EH (cell line): ENCODE data around the gene CDH13.
A peak's percentile ranks its signal among the peaks of the same experiment; 100 is the strongest.

ENCODE experiments used
- DNase-seq: peaks from one replicate; pipeline ENCODE4 v3.0.0-alpha.2; 2015; ENCODE audit warnings: low read depth

The CDH13 gene

DNA sequence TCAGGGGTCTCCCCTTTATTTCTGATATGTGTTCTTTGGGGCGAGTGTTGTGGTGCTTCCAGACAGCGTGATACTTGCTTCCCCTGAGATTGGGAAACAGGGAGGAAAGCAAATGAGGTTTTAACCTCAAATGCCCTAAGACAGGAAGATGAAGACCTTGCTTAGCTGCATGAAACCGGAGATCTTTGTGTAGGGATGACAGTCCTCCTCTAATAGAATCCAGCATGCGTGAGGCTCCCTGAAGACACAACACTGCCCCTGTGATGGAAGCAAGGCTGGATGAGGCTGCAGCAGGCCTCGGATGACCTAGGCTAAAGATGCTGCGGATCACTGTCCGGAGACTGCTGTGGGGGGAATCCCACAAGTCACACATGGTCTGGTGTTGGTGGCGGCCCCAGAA lies 491.0 kb downstream of the CDH13 start:
- DNase-seq, result peak; percentile 43

DNA sequence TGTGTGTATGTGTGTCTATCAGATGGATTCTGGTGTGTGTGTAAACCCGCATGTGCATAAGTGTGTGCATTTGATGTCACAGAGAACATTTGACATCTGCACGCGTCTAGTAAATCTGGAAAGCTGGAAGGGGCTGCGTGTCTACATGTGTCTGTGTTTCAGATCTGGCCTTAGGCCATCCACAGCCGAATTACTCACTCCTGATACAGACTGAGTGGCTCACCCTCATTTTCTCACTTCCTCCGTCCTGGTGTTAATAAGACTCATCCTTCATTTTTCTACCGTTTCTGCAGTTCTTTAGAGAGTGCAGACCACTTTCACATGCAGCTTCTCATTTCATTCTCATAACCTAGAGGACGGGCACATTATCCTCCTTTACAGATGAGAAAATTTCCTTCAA lies 491.6 kb downstream of the CDH13 start:
- DNase-seq, result peak; percentile 83

- DNase-seq, result no peak
These were observed 499.3 kb downstream of the CDH13 start for GRCh38 chr16:83125999-83126568.

- DNase-seq, result no peak
These were observed 501.3 kb downstream of the CDH13 start for GRCh38 chr16:83128041-83128440.

- no peak for DNase-seq
These were observed 503.3 kb downstream of the CDH13 start for GRCh38 chr16:83130039-83130438.

DNA sequence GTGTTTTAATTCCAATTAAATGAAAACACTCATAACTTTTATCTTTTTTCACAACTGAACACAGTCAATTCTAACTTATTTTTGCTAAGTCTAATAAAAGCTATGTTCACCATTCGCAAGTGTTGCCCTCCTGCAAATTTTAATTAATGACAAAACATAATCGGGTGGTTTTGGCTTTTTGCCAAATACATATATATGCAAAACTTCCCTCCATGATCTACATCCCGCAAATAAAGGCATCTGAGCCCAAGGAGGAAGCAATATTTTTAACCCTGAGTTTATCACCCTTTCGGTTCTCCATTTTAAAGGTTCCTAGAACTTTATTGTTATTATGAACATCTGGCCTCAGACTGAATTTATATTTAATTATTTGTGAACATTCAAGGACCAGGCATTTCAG lies 507.9 kb downstream of the CDH13 start:
- no peak for DNase-seq

GRCh38 chr16:83136419-83136818 lies 509.6 kb downstream of the CDH13 start:
- DNase-seq, result no peak

- no peak for DNase-seq
These were observed 510.2 kb downstream of the CDH13 start for GRCh38 chr16:83136924-83137323.

DNA sequence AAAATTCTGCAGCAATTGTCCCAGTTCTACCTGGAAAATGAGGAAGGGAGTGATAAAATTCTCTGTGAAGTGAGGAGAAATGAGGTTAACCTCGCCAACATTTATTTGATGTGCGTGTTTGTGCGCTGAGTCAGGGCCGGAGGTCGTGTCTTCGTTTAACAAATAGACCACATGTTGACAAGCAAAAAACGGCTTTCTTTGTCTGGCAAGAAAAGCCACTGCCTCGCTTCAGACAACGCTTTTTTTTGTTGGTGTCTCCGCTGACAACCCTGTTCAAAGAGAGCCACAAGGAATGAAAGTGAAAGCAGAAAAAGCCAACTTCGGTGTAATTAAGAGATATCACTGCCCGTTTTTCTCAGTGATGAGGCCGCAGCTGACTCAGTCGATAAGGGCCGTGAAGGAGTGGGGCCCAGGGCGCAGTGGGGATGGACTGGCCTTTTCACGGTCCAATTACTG lies 510.6 kb downstream of the CDH13 start:
- DNase-seq, result peak; percentile 68

DNA sequence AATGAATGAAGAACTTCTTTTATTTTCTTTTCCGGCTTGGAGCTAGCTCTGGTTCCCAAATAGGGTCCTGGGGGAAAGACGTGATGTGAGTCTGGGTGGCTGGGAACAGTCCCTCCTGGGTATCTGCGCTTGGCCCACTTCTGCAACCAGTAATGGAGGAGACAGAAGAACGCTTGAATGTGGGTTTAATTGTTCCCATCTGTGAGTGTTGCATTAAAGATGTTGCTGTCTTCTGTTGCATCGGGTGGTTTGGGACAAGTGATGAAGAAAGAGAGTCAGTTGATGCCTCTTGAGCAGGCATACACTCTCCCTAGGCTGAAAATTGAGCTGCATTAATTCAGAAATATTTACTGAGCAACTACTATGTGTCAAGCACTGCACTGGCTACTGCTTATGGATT lies 511.1 kb downstream of the CDH13 start:
- peak; percentile 22 for DNase-seq

- DNase-seq, result no peak
These were observed 511.7 kb downstream of the CDH13 start for GRCh38 chr16:83138512-83138911.

DNA sequence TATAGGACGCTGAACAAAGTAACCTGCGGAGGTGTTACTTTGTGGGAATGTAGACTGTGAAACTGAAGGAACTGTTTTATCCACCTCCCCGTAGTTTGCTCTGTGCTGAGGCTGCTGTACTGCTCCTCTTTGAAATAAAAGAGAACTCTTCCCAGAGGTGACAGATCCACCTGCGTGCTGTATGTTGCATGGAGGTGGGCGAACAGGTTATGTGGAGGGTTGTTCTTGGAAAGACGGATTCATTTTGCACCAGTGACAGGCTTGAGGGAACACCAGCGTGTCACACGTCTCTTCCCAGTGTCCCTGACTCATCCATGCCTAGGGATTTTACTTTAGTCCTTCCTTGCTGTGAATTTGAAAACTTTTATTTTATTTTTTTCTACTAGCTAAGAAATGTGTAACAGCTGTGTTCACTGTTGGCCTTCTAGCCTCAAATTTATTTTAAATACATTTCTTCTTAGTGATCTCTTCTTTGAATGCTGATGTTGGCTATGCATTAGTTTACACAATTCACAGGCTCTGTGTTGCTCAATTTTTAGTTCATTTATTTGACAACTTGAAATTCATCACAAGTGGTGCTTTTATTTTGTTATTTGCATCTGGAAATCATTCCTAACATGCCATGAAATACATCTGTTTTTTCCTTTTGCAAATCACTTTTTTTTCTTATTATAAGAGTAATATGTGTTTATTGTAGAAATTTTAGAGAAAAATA lies 512.4 kb downstream of the CDH13 start:
- no peak for DNase-seq

DNA sequence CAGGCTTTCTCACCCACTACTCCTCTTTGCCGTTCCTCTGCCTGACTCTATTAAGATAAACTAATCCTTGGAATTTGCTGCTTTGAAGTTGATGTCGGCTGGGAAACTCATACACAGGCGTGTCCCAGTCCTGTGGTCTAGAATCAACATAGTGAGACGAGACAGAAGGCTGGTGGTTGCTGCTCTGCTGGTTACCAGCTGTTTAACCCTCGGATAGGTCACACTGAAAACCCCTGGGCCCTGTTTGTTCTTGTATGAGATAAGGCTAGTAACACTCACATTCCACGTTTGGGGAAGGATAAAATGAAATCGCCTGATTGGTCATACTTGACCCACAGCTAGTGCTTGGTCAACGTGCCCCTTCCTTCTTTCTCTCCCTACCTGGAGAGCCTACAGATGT lies 517.0 kb downstream of the CDH13 start:
- peak; percentile 45 for DNase-seq

DNA sequence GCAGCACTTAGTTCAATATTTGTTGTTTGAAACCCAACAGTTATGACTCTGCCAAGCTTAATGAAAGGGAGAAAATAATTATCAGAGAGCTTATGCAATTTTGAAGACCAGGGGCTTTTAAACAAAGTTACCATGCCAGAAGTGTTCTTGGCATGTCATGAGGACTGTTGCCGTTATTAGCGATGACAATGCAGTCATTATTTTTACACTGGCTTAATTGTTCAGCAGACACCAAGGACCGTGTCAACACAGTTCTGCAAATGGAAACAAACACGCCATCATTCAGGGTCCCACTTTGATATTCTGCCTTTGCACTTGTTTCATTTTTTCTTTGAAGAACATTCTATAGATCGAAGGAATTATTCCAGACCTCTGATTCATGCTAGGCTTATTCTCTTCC lies 518.5 kb downstream of the CDH13 start:
- no peak for DNase-seq

DNA sequence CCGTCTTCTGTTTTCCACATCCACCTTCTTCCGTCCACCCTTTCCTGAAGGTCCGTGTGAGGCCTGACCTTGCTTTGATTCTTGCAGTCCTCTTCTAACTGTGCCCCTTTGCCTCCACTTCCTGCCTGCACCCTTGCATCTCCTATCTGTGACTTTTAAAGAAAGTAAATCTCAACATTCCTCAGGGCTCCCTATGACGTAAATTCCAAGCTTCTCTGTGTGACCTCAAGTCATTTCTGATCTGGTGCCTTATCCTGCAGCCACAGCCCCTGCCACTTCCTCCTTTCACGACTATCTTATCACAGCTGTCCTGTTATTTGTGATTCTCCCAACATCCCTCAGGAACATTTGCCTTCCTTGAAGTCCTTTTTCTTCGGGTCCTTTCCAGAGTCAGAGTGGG lies 520.5 kb downstream of the CDH13 start:
- DNase-seq, result peak; percentile 11

DNA sequence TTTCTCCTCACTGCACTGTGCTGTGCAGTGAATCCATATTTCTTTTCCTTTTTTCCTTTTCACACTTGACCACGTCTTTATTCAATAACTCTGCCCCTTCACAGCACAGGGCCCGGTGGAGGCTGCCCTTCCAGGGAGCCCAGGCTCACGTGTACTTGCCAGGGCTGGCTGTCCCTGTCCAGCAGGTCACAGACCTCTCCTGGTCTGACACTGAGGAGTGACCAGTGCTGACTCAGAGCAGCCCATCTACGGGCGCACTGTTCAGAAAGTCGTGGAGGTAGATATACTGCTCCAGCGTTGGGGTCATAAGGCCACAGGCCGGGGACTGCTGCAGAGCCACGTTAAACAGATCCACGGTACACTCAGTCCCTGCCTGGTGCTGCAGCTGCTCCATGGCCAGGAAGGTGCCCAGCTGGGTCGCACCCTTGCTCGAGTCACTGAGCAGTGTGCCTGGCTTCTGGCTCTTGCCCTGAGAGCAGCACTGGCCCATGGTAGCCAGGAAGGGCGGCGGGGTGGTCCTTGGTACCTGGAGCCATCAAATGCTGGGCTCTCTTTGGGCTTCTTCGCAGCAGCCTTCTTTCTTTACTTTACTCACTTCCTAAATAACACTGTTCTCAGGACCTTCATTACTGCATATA lies 531.7 kb downstream of the CDH13 start:
- DNase-seq, result no peak

DNA sequence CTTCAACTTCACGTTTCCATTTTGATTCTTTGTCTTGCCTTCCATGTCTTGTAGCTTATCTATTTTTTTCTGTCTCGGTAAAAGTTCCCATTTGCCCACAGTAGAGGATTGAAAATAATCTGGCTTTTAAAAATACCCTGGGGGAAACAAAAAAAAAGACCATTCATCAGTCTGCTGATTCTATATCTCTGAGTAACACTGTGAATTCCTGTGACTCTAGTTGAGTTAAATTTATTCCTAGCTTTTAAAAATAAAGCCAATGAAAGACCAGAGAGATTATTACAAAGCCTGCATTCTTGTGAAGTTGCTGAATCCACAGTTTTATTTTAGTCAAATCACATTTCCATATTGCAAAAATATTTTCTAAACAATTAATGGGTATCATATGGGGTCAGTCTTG lies 532.3 kb downstream of the CDH13 start:
- no peak for DNase-seq

DNA sequence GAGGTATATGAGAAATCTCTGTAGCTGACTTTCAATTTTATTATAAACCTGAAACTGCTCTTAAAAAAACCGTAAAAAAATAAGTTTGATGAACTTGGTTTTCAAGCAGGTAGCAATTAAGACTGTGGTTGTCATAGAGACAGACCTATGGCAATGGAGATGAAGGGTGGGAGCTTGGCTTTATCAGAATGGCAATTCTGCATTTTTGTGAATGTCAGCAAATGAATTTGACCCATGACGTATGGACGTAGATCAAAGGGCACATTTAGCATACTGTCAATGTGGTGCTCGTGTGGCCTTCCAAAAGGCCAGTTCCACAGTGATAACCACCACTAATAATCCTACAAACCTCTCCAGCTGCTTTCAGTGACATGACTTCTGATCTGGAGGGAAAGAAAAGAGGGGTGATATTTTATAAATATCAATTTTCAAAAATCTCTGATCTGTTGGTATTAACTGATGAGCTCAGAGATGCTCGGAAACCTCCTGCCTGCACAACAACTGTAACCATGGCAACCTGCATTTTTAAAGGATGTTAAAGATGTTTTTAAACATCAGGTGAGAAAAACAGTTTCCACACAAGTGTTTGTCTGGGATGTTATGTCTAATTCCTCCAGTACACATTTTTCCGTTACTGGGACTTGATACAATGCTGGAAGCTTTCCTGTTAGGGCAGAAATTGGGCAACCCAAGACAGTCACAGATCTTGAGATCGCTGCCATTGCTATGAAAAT lies 533.7 kb downstream of the CDH13 start:
- DNase-seq, result no peak

DNA sequence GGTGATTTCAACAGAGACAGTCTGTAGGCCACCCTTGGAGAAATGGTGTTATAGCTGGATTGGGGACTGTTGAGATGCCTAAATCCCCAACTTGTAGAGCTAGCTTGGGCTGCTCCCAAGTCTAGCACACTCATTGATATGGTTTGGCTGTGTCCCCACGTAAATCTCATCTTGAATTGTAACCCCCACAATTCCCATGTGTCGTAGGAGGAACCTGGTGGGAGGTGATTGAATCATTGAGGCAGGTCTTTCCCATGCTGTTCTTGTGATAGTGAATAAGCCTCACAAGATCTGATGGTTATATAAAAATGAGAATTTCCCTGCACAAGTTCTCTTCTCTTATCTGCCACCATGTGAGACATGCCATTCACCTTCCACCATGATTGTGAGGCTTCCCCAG lies 536.0 kb downstream of the CDH13 start:
- DNase-seq, result no peak

- no peak for DNase-seq
These were observed 538.0 kb downstream of the CDH13 start for GRCh38 chr16:83164816-83165215.

DNA sequence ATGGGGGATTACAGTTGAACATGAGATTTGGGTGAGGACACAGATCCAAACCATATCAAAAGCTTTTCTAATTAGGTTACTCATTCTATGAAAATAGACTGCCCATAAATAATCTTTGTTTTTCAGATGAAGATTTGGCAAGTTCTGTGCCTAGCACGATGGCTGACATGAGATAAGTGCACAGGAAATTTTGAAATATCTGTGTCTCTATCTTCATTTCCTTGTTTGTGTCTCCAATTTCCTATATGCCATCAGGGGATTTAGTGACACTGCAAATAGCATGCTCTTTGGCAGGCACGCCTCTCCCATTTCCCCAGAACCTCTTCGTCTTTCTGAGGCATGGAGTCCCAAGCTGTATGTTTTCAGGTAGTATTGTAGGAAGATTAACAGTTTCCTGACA lies 544.6 kb downstream of the CDH13 start:
- DNase-seq, result no peak

DNA sequence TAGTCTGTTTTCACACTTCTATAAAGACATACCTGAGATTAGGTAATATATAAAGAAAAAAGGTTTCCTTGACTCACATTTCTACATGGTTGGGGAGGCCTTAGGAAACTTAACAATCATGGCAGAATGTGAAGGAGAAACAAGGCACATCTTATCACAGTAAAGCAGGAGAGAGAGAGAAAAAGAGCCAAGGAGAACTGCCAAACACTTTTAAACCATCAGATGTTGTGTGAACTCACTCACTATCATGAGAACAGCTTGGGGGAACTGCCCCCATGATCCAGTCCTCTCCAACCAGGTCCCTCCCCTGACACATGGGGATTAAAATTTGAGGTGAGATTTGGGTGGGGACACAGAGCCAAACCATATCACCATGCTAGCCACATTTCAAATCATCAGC lies 547.9 kb downstream of the CDH13 start:
- DNase-seq, result no peak

- no peak for DNase-seq
These were observed 550.0 kb downstream of the CDH13 start for GRCh38 chr16:83176802-83177201.
